ENCODE measurements around the gene BCL2L15.
"Not testable (repeated sequence)": the region's sequence is repeated elsewhere in the genome, so short reads cannot be mapped to it uniquely, and the experiment has no call there.

BCL2L15 gene

GRCh38 chr1:113868387-113869083 is 18.8 kb downstream of the BCL2L15 start:
- H3K27ac Mint-ChIP-seq = peak overlapping the region; percentile 77
- H3K36me3 Mint-ChIP-seq (ENCODE audit: low read depth) = peaks cover 25% of the 10 kb centered on the region
- H3K27me3 Mint-ChIP-seq (ENCODE audit: low read depth) = no peaks in the 10 kb centered on the region
- H3K4me3 Mint-ChIP-seq = peak overlapping the region; percentile 87
- H3K4me1 Mint-ChIP-seq (ENCODE audit: low read depth) = peaks cover 49% of the 10 kb centered on the region
- no peaks in the 10 kb centered on the region for H3K9me3 Mint-ChIP-seq

- Mint-ChIP-seq H3K9me3 (no peaks in the 10 kb centered on the region), H3K36me3 (ENCODE audit: low read depth) (peaks cover 33% of the 10 kb centered on the region), H3K27me3 (ENCODE audit: low read depth) (no peaks in the 10 kb centered on the region), H3K27ac (no peak overlapping the region), H3K4me1 (ENCODE audit: low read depth) (peaks cover 38% of the 10 kb centered on the region), H3K4me3 (no peak overlapping the region)
These were observed 25.7 kb downstream of the BCL2L15 start for GRCh38 chr1:113861641-113862040.

DNA sequence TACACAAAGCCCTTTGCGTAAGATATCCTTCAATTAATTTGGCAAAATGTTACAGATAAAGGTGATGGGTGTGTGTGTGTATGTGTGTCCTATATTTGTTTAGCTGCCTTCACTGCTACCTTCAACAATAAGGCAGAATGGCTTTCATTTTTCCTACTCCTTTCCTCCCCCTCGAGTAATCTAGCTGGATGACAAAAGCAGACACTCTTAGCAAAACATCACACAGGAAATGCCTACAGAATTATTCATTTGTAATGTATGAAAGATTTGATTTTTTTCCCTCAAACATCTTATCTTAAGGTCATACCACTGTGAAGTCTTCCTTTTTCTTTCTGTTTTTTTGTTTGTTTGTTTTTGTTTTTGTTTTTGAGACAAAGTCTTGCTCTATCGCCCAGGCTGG is 26.5 kb downstream of the BCL2L15 start:
- no peak overlapping the region for H3K4me3 Mint-ChIP-seq
- H3K4me1 Mint-ChIP-seq (ENCODE audit: low read depth) = peaks cover 36% of the 10 kb centered on the region
- H3K9me3 Mint-ChIP-seq = no peaks in the 10 kb centered on the region
- H3K36me3 Mint-ChIP-seq (ENCODE audit: low read depth) = peaks cover 40% of the 10 kb centered on the region
- H3K27me3 Mint-ChIP-seq (ENCODE audit: low read depth) = no peaks in the 10 kb centered on the region
- no peak overlapping the region for H3K27ac Mint-ChIP-seq

DNA sequence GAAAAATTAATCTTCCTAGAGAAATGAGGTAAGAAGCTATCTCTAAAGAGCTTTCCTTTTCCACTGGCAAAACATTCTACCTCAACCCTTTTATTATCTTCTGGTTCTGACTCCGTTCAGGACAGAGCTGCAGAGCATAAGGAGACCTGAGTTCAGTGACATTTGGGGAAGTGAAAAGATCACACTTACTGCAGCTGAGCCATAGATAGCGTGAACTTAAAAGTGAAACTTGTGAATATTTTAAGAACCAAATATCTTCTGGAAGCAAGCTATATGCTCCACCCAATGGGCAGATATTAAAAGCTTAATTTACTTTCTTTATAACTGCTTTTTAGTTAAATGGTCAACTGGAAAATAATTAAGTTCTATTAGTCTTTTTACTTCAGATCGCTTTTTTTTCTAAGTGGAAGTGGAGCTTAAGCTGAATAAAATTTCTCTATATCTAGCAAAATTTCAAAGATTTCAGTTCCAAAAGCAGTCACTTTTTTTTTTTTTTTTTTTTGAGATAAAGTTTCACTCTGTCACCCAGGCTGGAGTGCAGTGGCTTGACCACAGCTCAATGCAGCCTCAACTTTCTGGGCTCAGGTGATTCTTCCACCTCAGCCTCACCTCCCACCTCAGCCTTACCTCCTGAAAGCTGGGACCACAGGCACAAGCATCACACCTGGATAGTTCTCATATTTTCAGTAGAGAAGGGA is 27.8 kb downstream of the BCL2L15 start:
- Mint-ChIP-seq H3K9me3 (no peaks in the 10 kb centered on the region), H3K27ac (no peak overlapping the region), H3K4me3 (peak overlapping the region; percentile 45), H3K4me1 (ENCODE audit: low read depth) (peaks cover 36% of the 10 kb centered on the region), H3K36me3 (ENCODE audit: low read depth) (peaks cover 46% of the 10 kb centered on the region), H3K27me3 (ENCODE audit: low read depth) (no peaks in the 10 kb centered on the region)

- H3K27ac Mint-ChIP-seq = no peak overlapping the region
- H3K4me1 Mint-ChIP-seq (ENCODE audit: low read depth) = peaks cover 40% of the 10 kb centered on the region
- H3K27me3 Mint-ChIP-seq (ENCODE audit: low read depth) = no peaks in the 10 kb centered on the region
- no peak overlapping the region for H3K4me3 Mint-ChIP-seq
- H3K36me3 Mint-ChIP-seq (ENCODE audit: low read depth) = peaks cover 52% of the 10 kb centered on the region
- no peaks in the 10 kb centered on the region for H3K9me3 Mint-ChIP-seq
These were observed 28.4 kb downstream of the BCL2L15 start for GRCh38 chr1:113858982-113859381.

GRCh38 chr1:113858418-113858817 is 29.0 kb downstream of the BCL2L15 start:
- Mint-ChIP-seq H3K9me3 (no peaks in the 10 kb centered on the region), H3K27ac (no peak overlapping the region), H3K27me3 (ENCODE audit: low read depth) (no peaks in the 10 kb centered on the region), H3K4me1 (ENCODE audit: low read depth) (peaks cover 37% of the 10 kb centered on the region), H3K36me3 (ENCODE audit: low read depth) (peaks cover 51% of the 10 kb centered on the region), H3K4me3 (no peak overlapping the region)

- H3K4me1 Mint-ChIP-seq (ENCODE audit: low read depth) = peaks cover 33% of the 10 kb centered on the region
- no peaks in the 10 kb centered on the region for H3K9me3 Mint-ChIP-seq
- no peaks in the 10 kb centered on the region for H3K27me3 Mint-ChIP-seq (ENCODE audit: low read depth)
- peaks cover 47% of the 10 kb centered on the region for H3K36me3 Mint-ChIP-seq (ENCODE audit: low read depth)
- H3K4me3 Mint-ChIP-seq = no peak overlapping the region
- H3K27ac Mint-ChIP-seq = no peak overlapping the region
These were observed 29.6 kb downstream of the BCL2L15 start for GRCh38 chr1:113857776-113858175.

- Mint-ChIP-seq H3K36me3 (ENCODE audit: low read depth) (peaks cover 46% of the 10 kb centered on the region), H3K27me3 (ENCODE audit: low read depth) (no peaks in the 10 kb centered on the region), H3K9me3 (no peaks in the 10 kb centered on the region), H3K4me3 (no peak overlapping the region), H3K4me1 (ENCODE audit: low read depth) (peaks cover 24% of the 10 kb centered on the region), H3K27ac (no peak overlapping the region)
These were observed 31.0 kb downstream of the BCL2L15 start for GRCh38 chr1:113856401-113856790.

- H3K9me3 Mint-ChIP-seq = no peaks in the 10 kb centered on the region
- no peak overlapping the region for H3K27ac Mint-ChIP-seq
- peaks cover 45% of the 10 kb centered on the region for H3K36me3 Mint-ChIP-seq (ENCODE audit: low read depth)
These were observed 31.6 kb downstream of the BCL2L15 start for GRCh38 chr1:113855630-113856400.

GRCh38 chr1:113854234-113854633 is 33.1 kb downstream of the BCL2L15 start:
- H3K4me3 Mint-ChIP-seq = no peak overlapping the region
- no peak overlapping the region for H3K27ac Mint-ChIP-seq
- no peaks in the 10 kb centered on the region for H3K9me3 Mint-ChIP-seq
- peaks cover 49% of the 10 kb centered on the region for H3K36me3 Mint-ChIP-seq (ENCODE audit: low read depth)
- H3K27me3 Mint-ChIP-seq (ENCODE audit: low read depth) = no peaks in the 10 kb centered on the region
- H3K4me1 Mint-ChIP-seq (ENCODE audit: low read depth) = peaks cover 17% of the 10 kb centered on the region

More at GRCh38 chr1:113855630-113856400, 31.6 kb downstream of the BCL2L15 start:
- no peaks in the 10 kb centered on the region for H3K27me3 Mint-ChIP-seq (ENCODE audit: low read depth)
- H3K4me3 Mint-ChIP-seq = no peak overlapping the region
- peaks cover 21% of the 10 kb centered on the region for H3K4me1 Mint-ChIP-seq (ENCODE audit: low read depth)

DNA sequence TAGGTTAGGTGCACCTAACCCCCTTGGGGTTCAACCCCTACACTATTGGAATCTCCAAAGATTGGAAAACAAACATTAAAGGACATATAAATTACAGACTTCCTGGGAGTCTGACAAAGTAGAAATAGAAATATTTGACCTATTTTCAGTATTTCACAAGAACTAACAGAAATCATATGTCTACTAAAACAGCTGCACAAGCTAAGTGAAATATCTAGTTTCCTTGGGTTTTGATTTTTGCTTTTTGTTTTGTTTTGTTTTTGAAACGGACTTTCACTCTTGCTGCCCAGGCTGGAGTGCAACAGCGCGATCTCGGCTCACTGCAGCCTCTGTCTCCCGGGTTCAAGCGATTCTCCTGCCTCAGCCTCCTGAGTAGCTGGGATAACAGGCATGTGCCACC is 34.7 kb downstream of the BCL2L15 start:
- H3K36me3 Mint-ChIP-seq (ENCODE audit: low read depth) = peaks cover 51% of the 10 kb centered on the region
- H3K9me3 Mint-ChIP-seq; H3K27me3 Mint-ChIP-seq (ENCODE audit: low read depth); H3K4me3 Mint-ChIP-seq; H3K27ac Mint-ChIP-seq: not testable (repeated sequence)
- peaks cover 14% of the 10 kb centered on the region for H3K4me1 Mint-ChIP-seq (ENCODE audit: low read depth)

- Mint-ChIP-seq H3K27me3 (ENCODE audit: low read depth) (no peaks in the 10 kb centered on the region), H3K27ac (peak overlapping the region; percentile 62), H3K4me3 (no peak overlapping the region), H3K36me3 (ENCODE audit: low read depth) (peaks cover 55% of the 10 kb centered on the region), H3K9me3 (no peaks in the 10 kb centered on the region), H3K4me1 (ENCODE audit: low read depth) (peaks cover 14% of the 10 kb centered on the region)
These were observed 37.1 kb downstream of the BCL2L15 start for GRCh38 chr1:113850127-113850796.

GRCh38 chr1:113849072-113849471 is 38.3 kb downstream of the BCL2L15 start:
- Mint-ChIP-seq H3K4me3 (no peak overlapping the region), H3K27me3 (ENCODE audit: low read depth) (no peaks in the 10 kb centered on the region), H3K9me3 (no peaks in the 10 kb centered on the region), H3K27ac (no peak overlapping the region), H3K4me1 (ENCODE audit: low read depth) (peaks cover 10% of the 10 kb centered on the region), H3K36me3 (ENCODE audit: low read depth) (peaks cover 47% of the 10 kb centered on the region)

DNA sequence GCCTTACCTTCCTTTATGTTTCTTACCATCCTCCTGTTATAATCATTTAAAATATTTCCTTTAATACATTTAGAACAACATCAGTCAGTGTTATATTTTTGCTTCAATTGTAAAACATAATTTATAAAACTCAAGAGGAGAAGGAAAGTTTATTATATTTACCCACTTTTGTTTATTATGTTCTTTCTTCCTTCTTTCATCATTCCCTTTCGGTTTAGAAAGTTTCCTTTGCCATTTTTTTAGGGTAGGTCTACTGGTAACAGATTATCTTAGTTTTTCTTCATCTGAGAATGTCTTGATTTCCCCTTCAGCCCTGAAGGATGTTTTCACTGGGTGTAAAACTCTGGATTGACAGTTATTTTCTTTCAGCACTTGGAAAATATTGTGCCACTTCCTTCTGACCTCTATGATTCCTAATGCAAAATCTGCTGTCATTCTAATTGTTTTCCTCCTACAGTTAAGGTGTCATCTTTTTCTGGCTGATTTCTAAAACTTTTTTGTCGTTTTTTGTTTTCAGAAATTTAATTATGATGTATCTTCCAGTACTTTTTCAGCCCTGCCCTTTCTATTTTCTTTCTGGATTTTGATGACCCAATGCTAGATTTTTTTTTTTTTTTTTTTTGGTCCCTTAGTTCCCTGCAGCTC is 40.9 kb downstream of the BCL2L15 start:
- H3K4me3 Mint-ChIP-seq = no peak overlapping the region
- H3K36me3 Mint-ChIP-seq (ENCODE audit: low read depth) = peaks cover 53% of the 10 kb centered on the region
- H3K4me1 Mint-ChIP-seq (ENCODE audit: low read depth) = peaks cover 10% of the 10 kb centered on the region
- no peaks in the 10 kb centered on the region for H3K9me3 Mint-ChIP-seq
- no peak overlapping the region for H3K27ac Mint-ChIP-seq
- H3K27me3 Mint-ChIP-seq (ENCODE audit: low read depth) = no peaks in the 10 kb centered on the region
